Neural progenitor cell (in vitro differentiated cells): Measurements from ENCODE around the gene C6orf89. TPM values are rescaled to one million over a fixed set of nuclear protein-coding genes. Genes with fewer than 3 reads are reported as not detected.

Experiments used
- DNase-seq: peaks from one replicate; pipeline ENCODE4 v3.0.0-alpha.2; 2016; ENCODE audit warnings: low spot score
- H2AFZ ChIP-seq: fragments of 200-600 bp; sonication (generic); replicated peaks from 2 replicates; pipeline ENCODE4 v1.6.1; 2016; ENCODE audit warnings: antibody characterized with exemption
- H3F3A ChIP-seq: fragments of 200-600 bp; sonication (generic); 2 replicates; pipeline ENCODE4 v1.6.1; 2016; ENCODE audit warnings: antibody characterized with exemption, low read depth
- H3K27ac ChIP-seq: fragments of 200-600 bp; sonication (generic); 2 replicates; pipeline ENCODE4 v1.5.1; 2016; ENCODE audit warnings: mild to moderate bottlenecking
- H3K27me3 ChIP-seq: fragments of 200-600 bp; sonication (generic); 2 replicates; pipeline ENCODE4 v1.6.1; 2016; ENCODE audit warnings: mild to moderate bottlenecking, moderate library complexity
- H3K36me3 ChIP-seq: fragments of 200-600 bp; sonication (generic); 2 replicates; pipeline ENCODE4 v1.5.1; 2016
- H3K4me1 ChIP-seq: fragments of 200-600 bp; sonication (generic); 2 replicates; pipeline ENCODE4 v1.6.1; 2016; ENCODE audit warnings: mixed run types
- H3K4me2 ChIP-seq: fragments of 200-600 bp; sonication (generic); 2 replicates; pipeline ENCODE4 v1.6.1; 2016
- H3K4me3 ChIP-seq: fragments of 200-600 bp; sonication (generic); 2 replicates; pipeline ENCODE4 v1.5.1; 2016
- H3K79me2 ChIP-seq: fragments of 200-600 bp; sonication (generic); 2 replicates; pipeline ENCODE4 v1.6.1; 2016; ENCODE audit warnings: low read depth
- H3K9ac ChIP-seq: fragments of 200-600 bp; sonication (generic); 2 replicates; pipeline ENCODE4 v1.6.1; 2016
- H3K9me3 ChIP-seq: fragments of 200-600 bp; sonication (generic); 2 replicates; pipeline ENCODE4 v1.5.1; 2016; ENCODE audit warnings: low read depth
- H4K20me1 ChIP-seq: fragments of 200-600 bp; sonication (generic); 2 replicates; pipeline ENCODE4 v1.6.1; 2016; ENCODE audit warnings: low read depth
- H3K27ac Mint-ChIP-seq: 3 replicates; pipeline ENCODE4 v1.8.0; 2021; ENCODE audit warnings: mixed read lengths
- H3K27me3 Mint-ChIP-seq: 2 replicates; pipeline ENCODE4 v1.8.0; 2022; ENCODE audit warnings: low read depth, mild to moderate bottlenecking, inconsistent platforms, moderate library complexity, mixed read lengths; ENCODE audit not compliant: insufficient read depth
- H3K36me3 Mint-ChIP-seq: 3 replicates; pipeline ENCODE4 v1.8.0; 2021; ENCODE audit warnings: mixed read lengths
- H3K4me1 Mint-ChIP-seq: 3 replicates; pipeline ENCODE4 v1.8.0; 2021; ENCODE audit warnings: mixed read lengths
- H3K4me3 Mint-ChIP-seq: 3 replicates; pipeline ENCODE4 v1.8.0; 2021; ENCODE audit warnings: mild to moderate bottlenecking, moderate library complexity, mixed read lengths
- H3K9me3 Mint-ChIP-seq: 3 replicates; pipeline ENCODE4 v1.8.0; 2020; ENCODE audit warnings: mixed read lengths
- CTCF ChIP-seq: fragments of 200-600 bp; sonication (generic); IDR thresholded peaks from 2 replicates; pipeline ENCODE4 v1.5.1; 2017; ENCODE audit warnings: antibody characterized with exemption, mild to moderate bottlenecking
- EZH2 ChIP-seq: fragments of 200-600 bp; sonication (generic); IDR thresholded peaks from 2 replicates; pipeline ENCODE4 v1.6.1; 2017; ENCODE audit warnings: antibody characterized with exemption, mild to moderate bottlenecking, moderate library complexity
- EZH2phosphoT487 ChIP-seq: fragments of 200-600 bp; sonication (generic); IDR thresholded peaks from 2 replicates; pipeline ENCODE4 v1.6.1; 2017; ENCODE audit warnings: antibody characterized with exemption
- total RNA-seq: library from RNA; depleted of rRNA; stranded (reverse); fragments of >200 nt; gene quantifications from 2 replicates; pipeline ENCODE4 v1.2.3, GENCODE V29; 2015; ENCODE audit warnings: low replicate concordance

C6orf89 gene
- total RNA-seq, 1 donor from 2014 or later = 21.2 TPM

GRCh38 chr6:36976931-36977330, 91.2 kb downstream of the C6orf89 start:
- H3K27me3 ChIP-seq = no peaks in the 10 kb centered on the region
- H3K27ac ChIP-seq = no peak overlapping the region
- H3K9me3 Mint-ChIP-seq = no peaks in the 10 kb centered on the region
- no peak overlapping the region for H3K9ac ChIP-seq
- no peak overlapping the region for H3K4me3 Mint-ChIP-seq
- peaks cover 36% of the 10 kb centered on the region for H3K79me2 ChIP-seq
- H3K27me3 Mint-ChIP-seq = no peaks in the 10 kb centered on the region
- no peaks in the 10 kb centered on the region for H3K36me3 ChIP-seq
- H3K4me3 ChIP-seq = no peak overlapping the region
- no peaks in the 10 kb centered on the region for H3K9me3 ChIP-seq
- peaks cover 12% of the 10 kb centered on the region for H3K4me1 Mint-ChIP-seq
- peaks cover 10% of the 10 kb centered on the region for H3K4me1 ChIP-seq
- H3K36me3 Mint-ChIP-seq = peaks cover 17% of the 10 kb centered on the region
- no peak overlapping the region for H3K27ac Mint-ChIP-seq
- H3K4me2 ChIP-seq = no peak overlapping the region
- TF ChIP-seq CTCF (no peak), EZH2phosphoT487 (no peak), EZH2 (no peak)
- no peak overlapping the region for H2AFZ ChIP-seq
- no peak for DNase-seq
- H4K20me1 ChIP-seq = peaks cover 39% of the 10 kb centered on the region
- no peaks in the 10 kb centered on the region for H3F3A ChIP-seq

GRCh38 chr6:36977470-36977941, 91.8 kb downstream of the C6orf89 start:
- peak; percentile 52 for DNase-seq
- no peaks in the 10 kb centered on the region for H3K9me3 Mint-ChIP-seq
- no peak for TF ChIP-seq EZH2phosphoT487
- peak; percentile 63 for TF ChIP-seq CTCF
- H3K9me3 ChIP-seq = no peaks in the 10 kb centered on the region
- H3F3A ChIP-seq = no peaks in the 10 kb centered on the region
- no peak overlapping the region for H2AFZ ChIP-seq
- H3K4me3 ChIP-seq = no peak overlapping the region
- H3K27me3 ChIP-seq = no peaks in the 10 kb centered on the region
- no peak overlapping the region for H3K4me2 ChIP-seq
- no peak overlapping the region for H3K9ac ChIP-seq
- H4K20me1 ChIP-seq = peaks cover 44% of the 10 kb centered on the region
- H3K36me3 ChIP-seq = no peaks in the 10 kb centered on the region
- no peaks in the 10 kb centered on the region for H3K27me3 Mint-ChIP-seq
- no peak overlapping the region for H3K4me3 Mint-ChIP-seq
- peaks cover 10% of the 10 kb centered on the region for H3K4me1 ChIP-seq
- peaks cover 42% of the 10 kb centered on the region for H3K79me2 ChIP-seq
- no peak overlapping the region for H3K27ac ChIP-seq
- H3K27ac Mint-ChIP-seq = no peak overlapping the region
- H3K4me1 Mint-ChIP-seq = peaks cover 15% of the 10 kb centered on the region
- peaks cover 17% of the 10 kb centered on the region for H3K36me3 Mint-ChIP-seq

Other genes starting within 250 kb of the C6orf89 start
- gene CDKN1A, start 207.2 kb upstream of the C6orf89 start, total RNA-seq = 7.0 and 14.1 TPM in 2 replicates
- 0.03 TPM in 1 of 2 replicates, not detected in the other for gene RAB44, start 188.1 kb upstream of the C6orf89 start, total RNA-seq
- 0.56 TPM in 1 of 2 replicates, not detected in the other for gene CPNE5, start 46.5 kb upstream of the C6orf89 start, total RNA-seq
- 81.6 and 93.1 TPM in 2 replicates for gene PPIL1, start 11.1 kb upstream of the C6orf89 start, total RNA-seq
- 0.06 TPM in 1 of 2 replicates, not detected in the other for gene PI16, start 68.8 kb downstream of the C6orf89 start, total RNA-seq
- gene MTCH1, start 100.2 kb downstream of the C6orf89 start, total RNA-seq = 144 and 250 TPM in 2 replicates
- gene FGD2, start 119.7 kb downstream of the C6orf89 start, total RNA-seq = 0.06 and 0.12 TPM in 2 replicates